Activated T-cell treated with anti-CD3 and anti-CD28 coated beads for 4 hours (primary cell): ENCODE results near the gene HOXD3.

ENCODE experiments used
- DNase-seq: peaks from one replicate; pipeline ENCODE4 v3.0.0-alpha.2; 2020

The HOXD3 gene

GRCh38 chr2:176122052-176122682, 34.9 kb upstream of the HOXD3 start:
- no peak for DNase-seq

DNA sequence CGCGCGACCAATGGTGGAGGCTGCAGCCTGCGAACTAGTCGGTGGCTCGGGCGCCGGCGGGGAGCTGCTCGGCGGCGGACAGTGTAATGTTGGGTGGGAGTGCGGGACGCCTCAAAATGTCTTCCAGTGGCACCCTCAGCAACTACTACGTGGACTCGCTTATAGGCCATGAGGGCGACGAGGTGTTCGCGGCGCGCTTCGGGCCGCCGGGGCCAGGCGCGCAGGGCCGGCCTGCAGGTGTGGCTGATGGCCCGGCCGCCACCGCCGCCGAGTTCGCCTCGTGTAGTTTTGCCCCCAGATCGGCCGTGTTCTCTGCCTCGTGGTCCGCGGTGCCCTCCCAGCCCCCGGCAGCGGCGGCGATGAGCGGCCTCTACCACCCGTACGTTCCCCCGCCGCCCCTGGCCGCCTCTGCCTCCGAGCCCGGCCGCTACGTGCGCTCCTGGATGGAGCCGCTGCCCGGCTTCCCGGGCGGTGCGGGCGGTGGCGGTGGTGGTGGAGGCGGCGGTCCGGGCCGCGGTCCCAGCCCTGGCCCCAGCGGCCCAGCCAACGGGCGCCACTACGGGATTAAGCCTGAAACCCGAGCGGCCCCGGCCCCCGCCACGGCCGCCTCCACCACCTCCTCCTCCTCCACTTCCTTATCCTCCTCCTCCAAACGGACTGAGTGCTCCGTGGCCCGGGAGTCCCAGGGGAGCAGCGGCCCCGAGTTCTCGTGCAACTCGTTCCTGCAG, 34.3 kb upstream of the HOXD3 start, which contains the start of gene HOXD9:
Gene HOXD9 (plus strand): TSS at position 37 of the 728 bp plus-strand sequence. CDS start 50 bp downstream, at position 87.
- DNase-seq: no peak

DNA sequence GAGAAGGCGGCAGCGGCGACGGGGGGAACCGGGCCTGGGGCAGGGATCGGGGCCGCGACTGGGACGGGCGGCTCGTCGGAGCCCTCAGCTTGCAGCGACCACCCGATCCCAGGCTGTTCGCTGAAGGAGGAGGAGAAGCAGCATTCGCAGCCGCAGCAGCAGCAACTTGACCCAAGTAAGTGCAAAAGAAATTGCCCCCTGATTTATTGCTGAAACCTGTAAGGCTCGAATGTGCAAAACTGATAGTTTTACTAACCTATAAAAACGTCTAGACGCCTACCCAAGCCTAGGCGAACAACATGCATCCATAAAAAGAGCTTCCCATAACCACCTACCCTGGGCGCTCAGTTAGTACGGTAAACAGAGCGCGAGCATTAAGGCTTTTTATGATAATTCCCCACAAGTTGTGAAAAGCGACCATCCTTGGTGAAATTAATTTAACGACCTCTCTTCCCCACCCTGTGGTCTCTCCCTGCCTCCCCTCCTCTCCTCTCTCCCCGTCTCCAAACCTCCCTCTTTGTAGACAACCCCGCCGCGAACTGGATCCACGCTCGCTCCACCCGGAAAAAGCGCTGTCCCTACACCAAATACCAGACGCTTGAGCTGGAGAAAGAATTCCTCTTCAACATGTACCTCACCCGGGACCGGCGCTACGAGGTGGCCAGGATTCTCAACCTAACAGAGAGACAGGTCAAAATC, 33.5 kb upstream of the HOXD3 start:
- no peak for DNase-seq

DNA sequence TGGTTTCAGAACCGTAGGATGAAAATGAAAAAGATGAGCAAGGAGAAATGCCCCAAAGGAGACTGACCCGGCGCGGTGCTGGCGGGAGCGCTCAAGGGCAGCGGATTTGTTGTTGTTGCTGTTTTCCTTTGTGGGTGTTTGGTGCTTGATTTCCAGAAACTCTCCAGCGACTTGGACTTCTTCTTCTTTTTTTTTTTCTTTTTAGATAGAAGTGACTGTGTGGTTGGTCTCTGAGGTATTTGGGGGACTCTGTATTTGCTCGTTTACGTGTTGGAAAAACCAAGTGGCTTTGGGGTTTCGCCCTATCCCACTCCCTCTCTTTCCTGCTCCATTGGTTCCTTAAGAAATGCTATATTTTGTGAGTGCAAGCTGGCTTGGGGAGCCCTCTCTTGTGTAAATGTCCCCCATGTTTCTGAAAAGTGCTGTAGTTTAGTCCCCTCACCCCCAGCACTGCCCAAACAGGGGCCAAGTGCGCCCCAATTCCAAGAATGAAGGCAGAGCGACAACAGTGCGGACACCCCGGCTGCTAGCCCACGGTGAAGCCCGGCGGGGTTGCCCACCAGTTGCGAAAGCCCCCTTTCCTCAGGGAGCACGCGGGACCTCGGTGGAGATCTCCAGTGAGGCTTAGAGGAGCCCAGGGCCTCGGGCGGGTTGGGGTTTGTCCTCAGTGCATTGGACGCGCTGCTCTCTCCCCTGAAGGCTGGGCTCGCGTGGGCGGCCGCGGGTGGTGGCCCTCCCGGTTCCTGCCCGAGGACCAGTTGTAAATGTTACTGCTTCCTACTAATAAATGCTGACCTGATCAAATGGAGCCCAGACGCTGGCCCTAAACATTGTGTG, 32.8 kb upstream of the HOXD3 start:
- DNase-seq: no peak

DNA sequence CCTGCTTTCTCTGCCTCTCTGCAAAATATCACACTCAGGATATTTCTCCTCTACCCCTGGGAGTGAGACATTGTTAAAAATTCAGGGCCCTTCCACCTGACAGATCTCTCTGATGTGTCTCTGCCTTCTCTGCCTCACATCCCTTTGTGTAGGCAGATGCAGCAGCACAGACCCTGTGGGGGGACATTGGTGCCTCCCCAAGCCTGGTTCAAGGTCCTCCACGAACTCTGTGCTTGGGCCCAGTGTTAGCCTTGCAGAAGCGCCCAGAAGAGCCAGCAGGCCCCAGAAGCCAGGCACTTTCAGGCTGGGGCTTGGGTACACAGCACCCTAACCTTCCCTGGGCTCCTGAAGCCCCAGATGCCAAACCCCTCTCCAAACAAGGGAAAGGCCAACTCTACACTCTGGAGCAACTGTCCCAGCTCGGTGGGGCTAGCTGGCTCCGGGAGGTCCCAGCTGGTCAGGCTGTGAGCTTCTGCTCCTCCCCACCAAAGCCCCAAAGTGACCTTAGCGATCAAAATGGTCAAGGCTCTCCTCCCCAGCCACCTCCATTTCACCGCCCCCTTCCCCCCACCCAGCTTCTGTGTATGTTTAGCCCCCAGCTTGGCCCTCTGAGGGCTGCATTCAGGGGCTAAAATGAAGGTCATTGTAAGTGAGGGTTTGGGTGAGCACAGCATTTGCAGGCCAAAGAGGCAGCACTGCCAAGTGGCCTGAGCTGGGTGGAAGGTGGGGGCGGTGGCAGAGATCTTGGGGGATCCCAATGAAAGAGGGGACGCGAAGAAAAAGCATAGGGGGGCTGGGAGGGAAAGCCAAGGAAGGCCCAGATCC, 31.9 kb upstream of the HOXD3 start:
- no peak for DNase-seq

DNA sequence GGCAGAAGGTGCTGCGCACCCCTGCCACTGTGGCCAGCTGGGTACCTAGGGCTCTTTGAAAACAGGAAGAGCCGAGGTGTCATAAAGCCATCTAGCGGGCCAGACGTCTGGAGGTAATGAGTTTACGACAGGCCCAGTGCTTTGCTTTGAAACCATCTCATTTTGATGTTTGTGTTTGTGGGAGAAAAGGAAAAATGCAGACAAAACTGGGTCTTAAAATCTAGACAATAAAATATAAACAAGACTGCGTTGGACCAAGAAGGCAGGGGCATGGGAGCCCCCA, 31.4 kb upstream of the HOXD3 start:
- no peak for DNase-seq

GRCh38 chr2:176126929-176127773, 30.0 kb upstream of the HOXD3 start:
- peak; percentile 63 for DNase-seq

DNA sequence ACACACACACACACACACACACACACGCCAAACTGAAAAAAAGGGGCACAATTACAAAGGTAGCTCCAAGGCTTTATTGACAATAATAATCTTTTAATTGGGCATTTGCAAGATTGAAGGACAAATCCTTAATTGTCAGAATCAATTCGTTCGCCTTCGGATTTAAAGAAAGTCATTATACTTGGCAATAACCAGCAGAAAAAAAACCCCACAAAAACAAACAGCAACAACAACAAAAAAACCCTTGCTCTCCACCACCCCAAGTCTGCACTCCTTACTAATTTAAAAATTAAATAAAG, 29.4 kb upstream of the HOXD3 start:
- DNase-seq: no peak

GRCh38 chr2:176128172-176128981, 28.7 kb upstream of the HOXD3 start:
- no peak for DNase-seq

DNA sequence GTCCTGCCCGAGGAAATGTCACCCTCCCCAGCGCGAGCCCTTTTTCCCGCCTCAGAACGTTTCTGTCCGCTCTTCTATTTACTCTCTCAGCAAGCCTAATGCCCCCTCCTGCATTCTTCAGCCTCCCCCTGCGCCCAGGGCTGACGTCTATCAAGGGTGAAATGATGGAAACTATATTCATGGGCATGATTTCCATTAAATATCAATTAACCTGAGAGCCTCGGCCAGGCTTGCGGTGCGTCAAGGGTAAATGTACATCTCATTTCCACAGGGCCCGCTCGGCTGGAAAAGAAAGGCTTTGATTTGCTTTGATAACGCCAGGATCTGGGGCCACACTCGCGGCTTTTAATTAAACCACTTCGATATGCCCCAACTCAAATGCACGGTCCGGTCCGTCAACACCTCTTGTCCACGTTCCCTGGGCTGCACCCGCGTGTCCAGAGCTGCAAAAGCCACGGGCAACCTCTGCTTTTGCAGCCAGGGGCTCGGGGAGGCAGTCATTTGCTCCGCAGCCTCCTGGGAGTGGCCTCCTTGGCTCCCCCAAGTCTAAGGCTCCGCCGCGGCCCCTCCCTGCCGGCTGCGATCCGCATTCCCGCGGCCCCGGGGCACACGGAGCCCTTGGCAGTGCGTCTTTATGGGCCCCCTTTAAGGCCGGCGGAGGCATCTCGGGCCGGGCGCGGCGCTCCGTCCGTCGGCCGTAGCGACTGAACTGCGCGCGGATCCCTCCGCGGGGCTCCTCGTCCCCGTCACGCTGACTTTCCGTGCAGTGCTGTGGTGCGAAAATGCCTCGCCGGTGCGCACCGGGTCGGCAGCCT, 27.9 kb upstream of the HOXD3 start, which contains the start of gene HOXD8:
Gene HOXD8 (plus strand): TSS at position 724 of the 815 bp plus-strand sequence. CDS start 662 bp downstream, outside the sequence.
- DNase-seq: no peak

- DNase-seq: no peak
Observed at GRCh38 chr2:176129813-176130146, 27.3 kb upstream of the HOXD3 start.

DNA sequence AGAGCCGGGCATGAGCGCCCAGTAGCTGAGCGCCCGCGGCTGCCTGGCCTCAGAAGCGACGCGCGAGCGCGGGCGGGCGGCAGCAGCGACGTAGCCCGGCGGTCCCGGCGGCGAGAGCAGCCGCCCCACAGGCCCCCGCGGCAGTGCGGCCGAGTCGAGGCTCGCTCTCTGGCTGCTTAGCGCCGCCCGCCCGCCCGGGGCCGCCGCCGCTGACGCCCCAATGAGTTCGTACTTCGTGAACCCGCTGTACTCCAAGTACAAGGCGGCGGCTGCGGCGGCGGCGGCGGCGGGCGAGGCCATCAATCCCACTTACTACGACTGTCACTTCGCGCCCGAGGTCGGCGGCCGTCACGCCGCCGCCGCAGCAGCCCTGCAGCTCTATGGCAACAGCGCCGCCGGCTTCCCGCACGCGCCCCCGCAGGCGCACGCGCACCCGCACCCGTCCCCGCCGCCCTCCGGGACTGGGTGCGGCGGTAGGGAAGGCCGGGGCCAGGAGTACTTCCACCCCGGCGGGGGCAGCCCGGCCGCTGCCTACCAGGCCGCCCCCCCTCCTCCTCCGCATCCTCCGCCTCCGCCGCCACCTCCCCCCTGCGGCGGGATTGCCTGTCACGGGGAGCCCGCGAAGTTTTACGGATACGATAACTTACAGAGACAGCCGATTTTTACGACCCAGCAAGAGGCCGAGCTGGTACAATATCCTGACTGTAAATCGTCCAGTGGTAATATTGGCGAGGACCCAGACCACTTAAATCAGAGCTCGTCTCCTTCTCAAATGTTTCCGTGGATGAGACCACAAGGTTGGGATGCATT, 26.8 kb upstream of the HOXD3 start:
- no peak for DNase-seq

GRCh38 chr2:176130957-176131847, 25.9 kb upstream of the HOXD3 start:
- DNase-seq: no peak

DNA sequence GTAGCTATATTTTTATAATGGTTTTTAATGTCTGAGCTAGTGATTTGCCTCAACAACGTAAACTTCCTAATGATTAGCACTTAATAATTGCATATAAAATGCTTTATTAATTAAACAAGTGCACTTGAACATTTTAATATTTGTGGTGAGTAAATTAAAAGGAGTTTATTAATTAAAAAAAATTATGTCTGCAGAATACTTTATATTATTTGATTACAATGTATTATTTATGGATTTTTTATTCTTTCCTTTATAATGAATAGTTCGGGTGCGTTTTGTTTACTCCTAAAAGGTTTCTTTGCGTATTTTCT, 25.3 kb upstream of the HOXD3 start:
- DNase-seq: no peak

- no peak for DNase-seq
Observed at GRCh38 chr2:176132205-176133171, 24.6 kb upstream of the HOXD3 start.

DNA sequence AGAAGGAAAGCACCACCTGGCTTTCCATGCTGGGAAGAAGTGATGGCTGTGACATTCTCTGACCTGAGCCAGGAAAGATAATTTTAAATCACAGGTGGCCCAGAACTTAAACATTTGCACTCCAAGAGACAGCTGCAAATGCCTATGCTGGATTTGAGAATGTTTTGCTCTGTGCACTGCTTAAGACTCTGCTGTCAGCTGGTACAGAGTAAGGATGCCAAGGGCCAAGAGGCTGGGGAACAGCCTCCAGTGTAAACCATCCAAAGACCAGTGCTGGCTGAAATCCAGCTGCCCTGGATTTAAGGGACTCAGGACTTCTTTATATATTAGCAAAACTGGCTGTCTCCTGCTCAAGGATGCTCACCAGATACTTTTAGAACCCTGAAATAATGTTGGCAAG, 23.7 kb upstream of the HOXD3 start:
- DNase-seq: no peak

- DNase-seq: no peak
Observed at GRCh38 chr2:176134035-176134434, 23.1 kb upstream of the HOXD3 start.
